ENCODE results near the gene POMGNT2. TPM values are rescaled to one million over a fixed set of nuclear protein-coding genes. Genes with fewer than 3 reads are reported as not detected.
"Not testable (repeated sequence)": the region's sequence is repeated elsewhere in the genome, so short reads cannot be mapped to it uniquely, and the experiment has no call there.

Gene POMGNT2
- total RNA-seq, 1 donor from 2014 or later, result 23.1 TPM

GRCh38 chr3:43076857-43077256, 29.0 kb downstream of the POMGNT2 start:
- no peak for DNase-seq (ENCODE audit: low read depth)

- DNase-seq (ENCODE audit: low read depth), result no peak
Measured at GRCh38 chr3:43075904-43076661, 29.8 kb downstream of the POMGNT2 start.

GRCh38 chr3:43074901-43075689, 30.8 kb downstream of the POMGNT2 start:
- no peak for DNase-seq (ENCODE audit: low read depth)

- DNase-seq (ENCODE audit: low read depth), result no peak
Measured at GRCh38 chr3:43074482-43074881, 31.4 kb downstream of the POMGNT2 start.

GRCh38 chr3:43073836-43074220, 32.1 kb downstream of the POMGNT2 start:
- DNase-seq (ENCODE audit: low read depth), result no peak

- DNase-seq (ENCODE audit: low read depth), result no peak
Measured at GRCh38 chr3:43073116-43073835, 32.6 kb downstream of the POMGNT2 start.

GRCh38 chr3:43072361-43072760, 33.5 kb downstream of the POMGNT2 start:
- no peak for DNase-seq (ENCODE audit: low read depth)

GRCh38 chr3:43071313-43071893, 34.5 kb downstream of the POMGNT2 start:
- no peak for DNase-seq (ENCODE audit: low read depth)

- not testable (repeated sequence) for DNase-seq (ENCODE audit: low read depth)
Measured at GRCh38 chr3:43070670-43071069, 35.2 kb downstream of the POMGNT2 start.

- no peak for DNase-seq (ENCODE audit: low read depth)
Measured at GRCh38 chr3:43063114-43063513, 42.8 kb downstream of the POMGNT2 start.

- no peak for DNase-seq (ENCODE audit: low read depth)
Measured at GRCh38 chr3:43062564-43063040, 43.3 kb downstream of the POMGNT2 start.

- DNase-seq (ENCODE audit: low read depth), result no peak
Measured at GRCh38 chr3:43062040-43062563, 43.8 kb downstream of the POMGNT2 start.

GRCh38 chr3:43061101-43061895, 44.6 kb downstream of the POMGNT2 start:
- DNase-seq (ENCODE audit: low read depth), result no peak

GRCh38 chr3:43059456-43059855, 46.4 kb downstream of the POMGNT2 start:
- DNase-seq (ENCODE audit: low read depth), result no peak

- no peak for DNase-seq (ENCODE audit: low read depth)
Measured at GRCh38 chr3:43055806-43056770, 49.8 kb downstream of the POMGNT2 start.

GRCh38 chr3:43055393-43055792, 50.5 kb downstream of the POMGNT2 start:
- DNase-seq (ENCODE audit: low read depth), result no peak

GRCh38 chr3:43054754-43055153, 51.1 kb downstream of the POMGNT2 start:
- no peak for DNase-seq (ENCODE audit: low read depth)

GRCh38 chr3:43053291-43053690, 52.6 kb downstream of the POMGNT2 start:
- DNase-seq (ENCODE audit: low read depth), result no peak

GRCh38 chr3:43048470-43048869, 57.4 kb downstream of the POMGNT2 start:
- DNase-seq (ENCODE audit: low read depth), result no peak

Data from myocyte (in vitro differentiated cells).